Neural crest cell (in vitro differentiated cells): ENCODE measurements around the gene SLC17A3. TPM values are rescaled to one million over a fixed set of nuclear protein-coding genes. Genes with fewer than 3 reads are reported as not detected.
A peak's percentile ranks its signal among the peaks of the same experiment; 100 is the strongest.

ENCODE experiments used
- DNase-seq: peaks from one replicate; pipeline ENCODE4 v3.0.0; 2021; ENCODE audit warnings: low read depth, mixed read lengths, low spot score
- H3K27ac Mint-ChIP-seq: one replicate; pipeline ENCODE4 v1.8.0; 2021; ENCODE audit warnings: mild to moderate bottlenecking, mixed read lengths; ENCODE audit not compliant: unreplicated experiment
- H3K27me3 Mint-ChIP-seq: 2 replicates; pipeline ENCODE4 v1.8.0; 2021; ENCODE audit warnings: low read depth, mild to moderate bottlenecking, mixed read lengths
- H3K36me3 Mint-ChIP-seq: 2 replicates; pipeline ENCODE4 v1.8.0; 2021; ENCODE audit warnings: low read depth, mild to moderate bottlenecking, mixed read lengths
- H3K4me1 Mint-ChIP-seq: 2 replicates; pipeline ENCODE4 v1.8.0; 2021; ENCODE audit warnings: mixed read lengths
- H3K4me3 Mint-ChIP-seq: one replicate; pipeline ENCODE4 v1.8.0; 2021; ENCODE audit warnings: mild to moderate bottlenecking, mixed read lengths
- H3K9me3 Mint-ChIP-seq: 2 replicates; pipeline ENCODE4 v1.8.0; 2021; ENCODE audit warnings: mixed read lengths
- total RNA-seq: library from RNA; stranded (reverse); gene quantifications from 2 replicates; pipeline ENCODE4 v1.2.1, GENCODE V29; 2021
- TF ChIP-seq, protein P1 (sequence below): fragments of 200-600 bp; sonication (generic); conservative IDR thresholded peaks from 2 replicates; pipeline ENCODE4 v1.5.0; 2021; ENCODE audit warnings: antibody characterized with exemption, mild to moderate bottlenecking

SLC17A3 gene
- total RNA-seq, 1 donor from 2014 or later: not detected

- DNase-seq: peak; percentile 28
Measured at GRCh38 chr6:25889877-25890853, 16.1 kb upstream of the SLC17A3 start.

GRCh38 chr6:25888626-25889025 lies 14.6 kb upstream of the SLC17A3 start:
- DNase-seq: no peak
- H3K27me3 Mint-ChIP-seq: no peaks in the 10 kb centered on the region
- no peak overlapping the region for H3K4me3 Mint-ChIP-seq
- H3K36me3 Mint-ChIP-seq: no peaks in the 10 kb centered on the region
- H3K27ac Mint-ChIP-seq: no peak overlapping the region
- TF ChIP-seq, protein P1, sequence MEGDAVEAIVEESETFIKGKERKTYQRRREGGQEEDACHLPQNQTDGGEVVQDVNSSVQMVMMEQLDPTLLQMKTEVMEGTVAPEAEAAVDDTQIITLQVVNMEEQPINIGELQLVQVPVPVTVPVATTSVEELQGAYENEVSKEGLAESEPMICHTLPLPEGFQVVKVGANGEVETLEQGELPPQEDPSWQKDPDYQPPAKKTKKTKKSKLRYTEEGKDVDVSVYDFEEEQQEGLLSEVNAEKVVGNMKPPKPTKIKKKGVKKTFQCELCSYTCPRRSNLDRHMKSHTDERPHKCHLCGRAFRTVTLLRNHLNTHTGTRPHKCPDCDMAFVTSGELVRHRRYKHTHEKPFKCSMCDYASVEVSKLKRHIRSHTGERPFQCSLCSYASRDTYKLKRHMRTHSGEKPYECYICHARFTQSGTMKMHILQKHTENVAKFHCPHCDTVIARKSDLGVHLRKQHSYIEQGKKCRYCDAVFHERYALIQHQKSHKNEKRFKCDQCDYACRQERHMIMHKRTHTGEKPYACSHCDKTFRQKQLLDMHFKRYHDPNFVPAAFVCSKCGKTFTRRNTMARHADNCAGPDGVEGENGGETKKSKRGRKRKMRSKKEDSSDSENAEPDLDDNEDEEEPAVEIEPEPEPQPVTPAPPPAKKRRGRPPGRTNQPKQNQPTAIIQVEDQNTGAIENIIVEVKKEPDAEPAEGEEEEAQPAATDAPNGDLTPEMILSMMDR: no peak
- H3K4me1 Mint-ChIP-seq: no peaks in the 10 kb centered on the region
- no peaks in the 10 kb centered on the region for H3K9me3 Mint-ChIP-seq

More at GRCh38 chr6:25889877-25890853, 16.1 kb upstream of the SLC17A3 start:
- Mint-ChIP-seq H3K27ac (no peak overlapping the region), H3K4me1 (no peaks in the 10 kb centered on the region), H3K36me3 (no peaks in the 10 kb centered on the region), H3K9me3 (no peaks in the 10 kb centered on the region), H3K4me3 (no peak overlapping the region), H3K27me3 (no peaks in the 10 kb centered on the region)
- TF ChIP-seq, protein P1: peak; percentile 71

- Mint-ChIP-seq H3K27me3 (peaks cover 7% of the 10 kb centered on the region), H3K27ac (no peak overlapping the region), H3K36me3 (no peaks in the 10 kb centered on the region), H3K4me1 (no peaks in the 10 kb centered on the region), H3K9me3 (no peaks in the 10 kb centered on the region), H3K4me3 (no peak overlapping the region)
- DNase-seq: no peak
- TF ChIP-seq, protein P1: no peak
Measured at GRCh38 chr6:25886066-25886465, 12.0 kb upstream of the SLC17A3 start.

DNA sequence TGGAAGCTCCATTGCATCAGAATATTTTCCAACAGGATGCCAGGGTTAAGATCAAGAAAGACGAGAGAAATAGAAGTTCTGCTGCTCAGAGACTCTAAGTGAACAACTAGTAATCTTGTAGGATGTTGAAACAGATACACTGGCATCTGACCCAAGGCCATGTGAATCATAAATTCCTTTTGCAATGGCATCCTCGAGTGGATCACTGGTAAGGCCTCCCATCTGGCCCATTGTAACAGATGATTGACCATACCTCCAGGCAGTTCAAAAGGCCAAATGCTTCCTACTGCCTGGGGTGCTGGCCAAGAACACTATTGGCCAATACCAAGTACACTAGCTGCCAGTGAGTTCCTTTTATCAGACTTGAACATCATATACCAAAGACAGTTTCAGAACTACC lies 9.9 kb upstream of the SLC17A3 start:
- Mint-ChIP-seq H3K36me3 (no peaks in the 10 kb centered on the region), H3K4me1 (no peaks in the 10 kb centered on the region), H3K27me3 (peaks cover 7% of the 10 kb centered on the region), H3K4me3 (no peak overlapping the region), H3K27ac (no peak overlapping the region), H3K9me3 (no peaks in the 10 kb centered on the region)
- TF ChIP-seq, protein P1: no peak
- no peak for DNase-seq

- Mint-ChIP-seq H3K27me3 (peaks cover 7% of the 10 kb centered on the region), H3K4me1 (no peaks in the 10 kb centered on the region)
Measured at GRCh38 chr6:25883536-25883935, 9.5 kb upstream of the SLC17A3 start.

More at GRCh38 chr6:25883536-25883935, 9.5 kb upstream of the SLC17A3 start:
- Mint-ChIP-seq H3K4me3 (no peak overlapping the region), H3K27ac (no peak overlapping the region), H3K36me3 (no peaks in the 10 kb centered on the region), H3K9me3 (no peaks in the 10 kb centered on the region)
- DNase-seq: no peak
- TF ChIP-seq, protein P1: no peak
